OCI-LY7 (cell line): ENCODE results near the gene C1orf56. TPM values are rescaled to one million over a fixed set of nuclear protein-coding genes. Genes with fewer than 3 reads are reported as not detected.

ENCODE experiments used
- BruUV-seq: library from RNA; stranded (reverse); fragments of 400-500 nt; replicated peaks from 2 replicates; lab custom pipeline; 2021; lab: Mats Ljungman, UMichigan
- CTCF ChIA-PET: fragments of 300-600 bp; sonication (Branson Sonifier 250); formaldehyde crosslinking; loops from one replicate; lab custom pipeline; 2022; ENCODE audit warnings: antibody characterized with exemption; ENCODE audit not compliant: unreplicated experiment; lab: Charles Lee
- POLR2A ChIA-PET: fragments of 300-600 bp; sonication (Branson Sonifier 250); formaldehyde crosslinking; loops from one replicate; lab custom pipeline; 2022; ENCODE audit warnings: antibody characterized with exemption; lab: Charles Lee
- DNase-seq: peaks from one replicate; pipeline ENCODE4 v3.0.0-alpha.2; 2015; ENCODE audit warnings: low spot score
- H2AFZ ChIP-seq: fragments of 200-600 bp; sonication (generic), shearing (Covaris generic); 2 replicates; pipeline ENCODE4 v1.6.1; 2014; ENCODE audit warnings: mild to moderate bottlenecking, antibody characterized with exemption, low read length, moderate library complexity
- H3K27ac ChIP-seq: fragments of 200-600 bp; sonication (generic); 2 replicates; pipeline ENCODE4 v1.5.1; 2014; ENCODE audit warnings: mixed run types, low read depth, mild to moderate bottlenecking, moderate library complexity, low read length, inconsistent platforms; ENCODE audit not compliant: poor library complexity, severe bottlenecking
- H3K36me3 ChIP-seq: fragments of 200-600 bp; sonication (generic); 2 replicates; pipeline ENCODE4 v1.6.1; 2014; ENCODE audit warnings: mild to moderate bottlenecking, antibody characterized with exemption, low read length, moderate library complexity, mixed read lengths; ENCODE audit not compliant: insufficient read depth
- H3K4me1 ChIP-seq: fragments of 200-600 bp; sonication (generic); 2 replicates; pipeline ENCODE4 v1.5.1; 2014; ENCODE audit warnings: mild to moderate bottlenecking, low read length; ENCODE audit not compliant: insufficient read depth, poor library complexity, severe bottlenecking
- H3K4me2 ChIP-seq: fragments of 200-600 bp; sonication (generic); 2 replicates; pipeline ENCODE4 v1.6.1; 2014; ENCODE audit warnings: mild to moderate bottlenecking, low read length
- H3K4me3 ChIP-seq: fragments of 200-600 bp; sonication (generic); 2 replicates; pipeline ENCODE4 v1.5.1; 2014; ENCODE audit warnings: mild to moderate bottlenecking, low read depth, low read length; ENCODE audit not compliant: poor library complexity, severe bottlenecking
- H3K79me2 ChIP-seq: fragments of 200-600 bp; sonication (generic); 2 replicates; pipeline ENCODE4 v1.6.1; 2016; ENCODE audit warnings: low read depth, mild to moderate bottlenecking, low read length, moderate library complexity, mixed read lengths; ENCODE audit not compliant: insufficient read depth
- H3K9me2 ChIP-seq: fragments of 200-600 bp; sonication (generic); 2 replicates; pipeline ENCODE4 v1.6.1; 2016; ENCODE audit warnings: mild to moderate bottlenecking, low read length, mixed read lengths; ENCODE audit not compliant: insufficient read depth
- H3K9me3 ChIP-seq: fragments of 200-600 bp; sonication (generic); 2 replicates; pipeline ENCODE4 v1.6.1; 2014; ENCODE audit warnings: mild to moderate bottlenecking, mixed run types, low read length, mixed read lengths
- H4K20me1 ChIP-seq: fragments of 200-600 bp; sonication (generic); 2 replicates; pipeline ENCODE4 v1.6.1; 2014; ENCODE audit warnings: mild to moderate bottlenecking, antibody characterized with exemption, low read length, moderate library complexity, mixed read lengths; ENCODE audit not compliant: insufficient read depth
- EZH2phosphoT487 ChIP-seq: fragments of 200-600 bp; sonication (generic); IDR thresholded peaks from 2 replicates; pipeline ENCODE4 v1.6.1; 2018; ENCODE audit warnings: low read depth, borderline replicate concordance, mild to moderate bottlenecking, mixed run types, antibody characterized with exemption, low read length, moderate library complexity, mixed read lengths
- intact Hi-C: fragments of 100-400 bp; cut with micrococcal nuclease; formaldehyde crosslinking; loops from one replicate; pipeline ENCODE4 v1.10.0; 2022; ENCODE audit not compliant: unreplicated experiment
- total RNA-seq, 2 experiments: library from RNA; depleted of rRNA in 1 of 2; stranded (reverse); fragments of >200 nt in 1 of 2; shearing (Covaris generic) in 1 of 2; gene quantifications; 2 replicates each; pipeline ENCODE4 v1.2.3, GENCODE V29; 2014 to 2022
- TF ChIP-seq, protein P1 (sequence below): fragments of 200-600 bp; sonication (generic); conservative IDR thresholded peaks from 2 replicates; pipeline ENCODE4 v1.5.1; 2014; ENCODE audit warnings: mild to moderate bottlenecking, antibody characterized with exemption, low read length, moderate library complexity, mixed read lengths

Gene C1orf56
- total RNA-seq, 2 experiments from 2014 or later = 0.25 TPM; not detected in 1

DNA sequence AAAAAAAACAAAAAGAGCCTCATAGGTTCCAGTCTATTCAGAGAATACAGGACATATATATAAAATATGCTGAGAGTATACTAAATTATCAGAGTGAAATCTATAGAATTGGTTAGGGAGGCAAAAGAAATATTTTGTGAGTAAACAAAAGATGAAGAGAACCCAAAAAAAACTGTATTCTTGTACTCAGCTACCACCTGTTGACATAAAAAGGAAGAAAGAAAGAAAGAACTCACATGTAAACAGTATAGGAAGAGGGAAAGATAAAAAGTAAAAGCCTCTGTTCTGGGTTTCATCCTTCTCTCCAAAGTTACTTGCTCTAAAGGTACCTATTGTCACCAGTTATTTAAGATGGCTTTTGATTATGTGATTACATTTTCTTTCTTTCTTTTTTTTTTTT, 21.1 kb upstream of the C1orf56 start:
- no peak overlapping the region for H2AFZ ChIP-seq
- H3K4me1 ChIP-seq = no peaks in the 10 kb centered on the region
- no peaks in the 10 kb centered on the region for H4K20me1 ChIP-seq
- no peak overlapping the region for H3K27ac ChIP-seq
- DNase-seq = no peak
- H3K4me3 ChIP-seq = no peak overlapping the region
- H3K79me2 ChIP-seq = no peaks in the 10 kb centered on the region
- peaks cover 54% of the 10 kb centered on the region for H3K36me3 ChIP-seq
- ChIA-PET POLR2A (no interaction called here), CTCF (no interaction called here)
- no TSS peak for BruUV-seq
- no peak overlapping the region for H3K4me2 ChIP-seq
- H3K9me2 ChIP-seq = no peaks in the 10 kb centered on the region
- H3K9me3 ChIP-seq = no peaks in the 10 kb centered on the region
- TF ChIP-seq, protein P1, sequence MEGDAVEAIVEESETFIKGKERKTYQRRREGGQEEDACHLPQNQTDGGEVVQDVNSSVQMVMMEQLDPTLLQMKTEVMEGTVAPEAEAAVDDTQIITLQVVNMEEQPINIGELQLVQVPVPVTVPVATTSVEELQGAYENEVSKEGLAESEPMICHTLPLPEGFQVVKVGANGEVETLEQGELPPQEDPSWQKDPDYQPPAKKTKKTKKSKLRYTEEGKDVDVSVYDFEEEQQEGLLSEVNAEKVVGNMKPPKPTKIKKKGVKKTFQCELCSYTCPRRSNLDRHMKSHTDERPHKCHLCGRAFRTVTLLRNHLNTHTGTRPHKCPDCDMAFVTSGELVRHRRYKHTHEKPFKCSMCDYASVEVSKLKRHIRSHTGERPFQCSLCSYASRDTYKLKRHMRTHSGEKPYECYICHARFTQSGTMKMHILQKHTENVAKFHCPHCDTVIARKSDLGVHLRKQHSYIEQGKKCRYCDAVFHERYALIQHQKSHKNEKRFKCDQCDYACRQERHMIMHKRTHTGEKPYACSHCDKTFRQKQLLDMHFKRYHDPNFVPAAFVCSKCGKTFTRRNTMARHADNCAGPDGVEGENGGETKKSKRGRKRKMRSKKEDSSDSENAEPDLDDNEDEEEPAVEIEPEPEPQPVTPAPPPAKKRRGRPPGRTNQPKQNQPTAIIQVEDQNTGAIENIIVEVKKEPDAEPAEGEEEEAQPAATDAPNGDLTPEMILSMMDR = no peak
- intact Hi-C loops = no loop called here

DNA sequence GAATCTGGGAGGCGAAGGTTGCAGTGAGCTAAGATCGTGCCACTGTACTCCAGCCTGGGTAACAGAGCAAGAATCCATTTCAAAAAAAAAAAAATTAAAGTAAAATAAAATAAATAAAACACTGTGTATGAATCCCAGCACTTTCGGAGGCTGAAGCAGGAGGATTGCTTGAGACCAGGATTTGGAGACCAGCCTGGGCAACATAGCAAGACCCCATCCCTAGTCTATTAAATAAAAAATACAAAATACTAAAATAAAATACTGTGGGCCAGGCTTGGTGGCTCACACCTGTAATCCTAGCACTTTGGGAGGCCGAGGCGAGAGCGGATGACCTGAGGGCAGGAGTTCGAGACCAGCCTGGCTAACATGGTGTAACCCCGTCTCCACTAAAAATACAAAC, 15.4 kb upstream of the C1orf56 start:
- H3K4me3 ChIP-seq = no peak overlapping the region
- H3K36me3 ChIP-seq = peaks cover 55% of the 10 kb centered on the region
- no peak overlapping the region for H3K4me2 ChIP-seq
- POLR2A ChIA-PET = no interaction called here
- H2AFZ ChIP-seq = no peak overlapping the region
- CTCF ChIA-PET = no interaction called here
- no peaks in the 10 kb centered on the region for H4K20me1 ChIP-seq
- DNase-seq = no peak
- no peaks in the 10 kb centered on the region for H3K9me2 ChIP-seq
- no peaks in the 10 kb centered on the region for H3K79me2 ChIP-seq
- BruUV-seq = no TSS peak
- H3K27ac ChIP-seq = no peak overlapping the region
- no peaks in the 10 kb centered on the region for H3K4me1 ChIP-seq
- intact Hi-C loops = no loop called here
- TF ChIP-seq EZH2phosphoT487 = no peak
- TF ChIP-seq, protein P1 = no peak
- no peaks in the 10 kb centered on the region for H3K9me3 ChIP-seq

DNA sequence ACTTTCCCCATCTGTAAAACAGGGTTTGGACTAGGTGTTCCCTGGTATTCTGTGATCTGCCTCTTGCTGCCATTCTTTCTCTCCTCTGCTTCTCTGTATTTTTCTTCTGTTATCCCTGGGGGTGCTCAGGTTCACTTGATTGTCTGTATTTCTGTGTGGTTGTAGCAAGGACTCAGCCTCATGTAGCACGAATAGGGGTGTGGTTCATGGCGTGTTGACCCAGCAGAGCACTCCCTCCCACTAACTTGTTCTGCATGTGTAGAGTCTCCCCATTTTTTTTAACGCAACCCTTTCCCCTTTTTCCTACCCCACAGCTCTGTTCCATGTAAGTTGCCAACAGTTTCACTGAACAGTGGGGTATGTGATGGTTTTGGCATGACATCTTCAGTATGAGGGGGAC, 12.4 kb upstream of the C1orf56 start:
- Histone ChIP-seq H3K9me3 (no peaks in the 10 kb centered on the region), H2AFZ (no peak overlapping the region), H3K4me2 (no peak overlapping the region), H3K9me2 (no peaks in the 10 kb centered on the region), H3K36me3 (peaks cover 34% of the 10 kb centered on the region), H4K20me1 (no peaks in the 10 kb centered on the region), H3K79me2 (no peaks in the 10 kb centered on the region), H3K4me1 (no peaks in the 10 kb centered on the region), H3K27ac (no peak overlapping the region), H3K4me3 (no peak overlapping the region)
- BruUV-seq = TSS peak; percentile 65
- CTCF ChIA-PET = no interaction called here
- POLR2A ChIA-PET = no interaction called here
- TF ChIP-seq EZH2phosphoT487 = no peak
- TF ChIP-seq, protein P1 = no peak
- no peak for DNase-seq
- intact Hi-C loops = no loop called here
